WTC11 (cell line): ENCODE results near the gene FASN. TPM values are rescaled to one million over a fixed set of nuclear protein-coding genes. Genes with fewer than 3 reads are reported as not detected.

Experiments
- AFF4 ChIP-seq: sonication (generic); formaldehyde crosslinking; IDR thresholded peaks from 2 replicates; pipeline ENCODE4 v1.8.1; 2023; ENCODE audit warnings: mild to moderate bottlenecking, missing genetic modification reagents, borderline replicate concordance
- CREB1 ChIP-seq: sonication (generic); formaldehyde crosslinking; IDR thresholded peaks from 2 replicates; pipeline ENCODE4 v1.8.0; 2023; ENCODE audit warnings: mild to moderate bottlenecking, missing genetic modification reagents
- EMX1 ChIP-seq: fragments of 250-450 bp; sonication (Bioruptor Pico); IDR thresholded peaks from 2 replicates; pipeline ENCODE4 v1.8.0; 2021; ENCODE audit warnings: mild to moderate bottlenecking
- FOXJ3 ChIP-seq: sonication (generic); formaldehyde crosslinking; IDR thresholded peaks from 2 replicates; pipeline ENCODE4 v1.9.0; 2021; ENCODE audit warnings: missing genetic modification reagents, mild to moderate bottlenecking, borderline replicate concordance
- FOXK1 ChIP-seq: sonication (generic); formaldehyde crosslinking; IDR thresholded peaks from 2 replicates; pipeline ENCODE4 v1.8.0; 2022; ENCODE audit warnings: mild to moderate bottlenecking, moderate library complexity, missing genetic modification reagents
- GABPB1 ChIP-seq: sonication (generic); formaldehyde crosslinking; IDR thresholded peaks from 2 replicates; pipeline ENCODE4 v1.8.1; 2023; ENCODE audit warnings: mild to moderate bottlenecking, missing genetic modification reagents
- HMGA2 ChIP-seq: fragments of 250-450 bp; sonication (Bioruptor Pico); IDR thresholded peaks from 2 replicates; pipeline ENCODE4 v1.4.0; 2021; ENCODE audit warnings: mild to moderate bottlenecking, moderate library complexity
- HMGXB4 ChIP-seq: sonication (generic); formaldehyde crosslinking; IDR thresholded peaks from 2 replicates; pipeline ENCODE4 v1.8.1; 2023; ENCODE audit warnings: mild to moderate bottlenecking, moderate library complexity, missing genetic modification reagents
- JAZF1 ChIP-seq: fragments of 250-450 bp; sonication (Bioruptor Pico); IDR thresholded peaks from 2 replicates; pipeline ENCODE4 v1.9.0; 2021; ENCODE audit warnings: moderate library complexity, mild to moderate bottlenecking, inconsistent platforms
- MAX ChIP-seq: sonication (generic); formaldehyde crosslinking; IDR thresholded peaks from 2 replicates; pipeline ENCODE4 v1.8.0; 2022; ENCODE audit warnings: mild to moderate bottlenecking, missing genetic modification reagents
- MLX ChIP-seq: sonication (generic); formaldehyde crosslinking; IDR thresholded peaks from 2 replicates; pipeline ENCODE4 v1.8.1; 2023; ENCODE audit warnings: mild to moderate bottlenecking, missing genetic modification reagents, moderate library complexity
- MXD4 ChIP-seq: fragments of 250-450 bp; sonication (Bioruptor Pico); IDR thresholded peaks from 2 replicates; pipeline ENCODE4 v1.8.0; 2021; ENCODE audit warnings: mild to moderate bottlenecking, moderate library complexity, borderline replicate concordance
- OVOL2 ChIP-seq: fragments of 250-450 bp; sonication (Bioruptor Pico); IDR thresholded peaks from 2 replicates; pipeline ENCODE4 v1.9.0; 2021; ENCODE audit warnings: mild to moderate bottlenecking, borderline replicate concordance
- PRDM15 ChIP-seq: sonication (generic); formaldehyde crosslinking; IDR thresholded peaks from 2 replicates; pipeline ENCODE4 v1.8.0; 2022; ENCODE audit warnings: missing genetic modification reagents
- PREB ChIP-seq: sonication (generic); formaldehyde crosslinking; IDR thresholded peaks from 2 replicates; pipeline ENCODE4 v1.8.1; 2022; ENCODE audit warnings: mild to moderate bottlenecking, missing genetic modification reagents, moderate library complexity, borderline replicate concordance
- PRRX2 ChIP-seq: fragments of 250-450 bp; sonication (Bioruptor Pico); IDR thresholded peaks from 2 replicates; pipeline ENCODE4 v1.8.0; 2021; ENCODE audit warnings: mild to moderate bottlenecking
- RELA ChIP-seq: sonication (generic); formaldehyde crosslinking; IDR thresholded peaks from 2 replicates; pipeline ENCODE4 v1.8.1; 2022; ENCODE audit warnings: missing genetic modification reagents, mild to moderate bottlenecking, borderline replicate concordance
- SMAD3 ChIP-seq: sonication (generic); formaldehyde crosslinking; IDR thresholded peaks from 2 replicates; pipeline ENCODE4 v1.8.0; 2022; ENCODE audit warnings: missing genetic modification reagents, mild to moderate bottlenecking, borderline replicate concordance
- TEAD4 ChIP-seq: sonication (generic); formaldehyde crosslinking; IDR thresholded peaks from 2 replicates; pipeline ENCODE4 v1.8.0; 2022; ENCODE audit warnings: mild to moderate bottlenecking, missing genetic modification reagents
- TP53 ChIP-seq: sonication (generic); formaldehyde crosslinking; IDR thresholded peaks from 2 replicates; pipeline ENCODE4 v1.8.1; 2023; ENCODE audit warnings: mild to moderate bottlenecking, missing genetic modification reagents
- ZBTB43 ChIP-seq: sonication (generic); formaldehyde crosslinking; IDR thresholded peaks from 2 replicates; pipeline ENCODE4 v1.8.1; 2023; ENCODE audit warnings: mild to moderate bottlenecking, missing genetic modification reagents
- ZNF138 ChIP-seq: sonication (generic); formaldehyde crosslinking; conservative IDR thresholded peaks from 2 replicates; pipeline ENCODE4 v1.8.1; 2022; ENCODE audit warnings: mild to moderate bottlenecking, moderate library complexity, missing genetic modification reagents
- ZNF416 ChIP-seq: fragments of 250-450 bp; sonication (Bioruptor Pico); IDR thresholded peaks from 2 replicates; pipeline ENCODE4 v1.9.0; 2021; ENCODE audit warnings: mild to moderate bottlenecking, inconsistent platforms
- ZNF423 ChIP-seq: fragments of 250-450 bp; sonication (Bioruptor Pico); IDR thresholded peaks from 2 replicates; pipeline ENCODE4 v2.1.2; 2022; ENCODE audit warnings: mild to moderate bottlenecking, moderate library complexity
- ZNF512 ChIP-seq: sonication (generic); formaldehyde crosslinking; IDR thresholded peaks from 2 replicates; pipeline ENCODE4 v1.8.1; 2022; ENCODE audit warnings: missing genetic modification reagents, borderline replicate concordance
- total RNA-seq: library from RNA; stranded (reverse); gene quantifications from 3 replicates; pipeline ENCODE4 v1.2.3, GENCODE V29; 2021

Gene FASN
- total RNA-seq, 1 experiment from 2014 or later: 742 TPM

- TF ChIP-seq ZNF138 (CRISPR knock-in tag): no peak
- TF ChIP-seq MAX (CRISPR knock-in tag): no peak; the same call in 1 of the 2 replicates
- TF ChIP-seq ZNF423 (CRISPR knock-in tag): no peak
- TF ChIP-seq TP53: no peak
- TF ChIP-seq FOXK1 (CRISPR knock-in tag): peak; percentile 48; the same call in 1 of the 2 replicates
- no peak for TF ChIP-seq EMX1 (CRISPR knock-in tag)
- no peak for TF ChIP-seq MLX (CRISPR knock-in tag)
- TF ChIP-seq PRDM15 (CRISPR knock-in tag): peak; percentile 49; the same call in 1 of the 2 replicates
- no peak; the same call in 1 of the 2 replicates for TF ChIP-seq PREB (CRISPR knock-in tag)
- TF ChIP-seq OVOL2: no peak
- TF ChIP-seq FOXJ3 (CRISPR knock-in tag): no peak
- no peak for TF ChIP-seq HMGA2
- TF ChIP-seq HMGXB4 (CRISPR knock-in tag): peak; percentile 97
- TF ChIP-seq CREB1 (CRISPR knock-in tag): no peak
- no peak for TF ChIP-seq ZNF512
- TF ChIP-seq ZBTB43 (CRISPR knock-in tag): 0 out of 2 replicates have a peak, but pooled peaks have one; percentile 26
- no peak for TF ChIP-seq AFF4
- TF ChIP-seq GABPB1 (CRISPR knock-in tag): peak; percentile 64
- no peak; the same call in 1 of the 2 replicates for TF ChIP-seq SMAD3 (CRISPR knock-in tag)
- no peak for TF ChIP-seq TEAD4 (CRISPR knock-in tag)
- TF ChIP-seq MXD4 (CRISPR knock-in tag): no peak
- TF ChIP-seq JAZF1 (CRISPR knock-in tag): no peak
- no peak for TF ChIP-seq ZNF416
- no peak for TF ChIP-seq PRRX2
- TF ChIP-seq RELA (CRISPR knock-in tag): no peak
Observed at GRCh38 chr17:82037092-82037888, 60.7 kb downstream of the FASN start, which contains the start of gene DCXR (continued).
